ENCODE measurements around the gene KDM1A. TPM values are rescaled to one million over a fixed set of nuclear protein-coding genes. Genes with fewer than 3 reads are reported as not detected.
"Not testable (repeated sequence)": the region's sequence is repeated elsewhere in the genome, so short reads cannot be mapped to it uniquely, and the experiment has no call there.

KDM1A gene
- total RNA-seq (86.0 TPM), polyA plus RNA-seq (42.5 TPM)

DNA sequence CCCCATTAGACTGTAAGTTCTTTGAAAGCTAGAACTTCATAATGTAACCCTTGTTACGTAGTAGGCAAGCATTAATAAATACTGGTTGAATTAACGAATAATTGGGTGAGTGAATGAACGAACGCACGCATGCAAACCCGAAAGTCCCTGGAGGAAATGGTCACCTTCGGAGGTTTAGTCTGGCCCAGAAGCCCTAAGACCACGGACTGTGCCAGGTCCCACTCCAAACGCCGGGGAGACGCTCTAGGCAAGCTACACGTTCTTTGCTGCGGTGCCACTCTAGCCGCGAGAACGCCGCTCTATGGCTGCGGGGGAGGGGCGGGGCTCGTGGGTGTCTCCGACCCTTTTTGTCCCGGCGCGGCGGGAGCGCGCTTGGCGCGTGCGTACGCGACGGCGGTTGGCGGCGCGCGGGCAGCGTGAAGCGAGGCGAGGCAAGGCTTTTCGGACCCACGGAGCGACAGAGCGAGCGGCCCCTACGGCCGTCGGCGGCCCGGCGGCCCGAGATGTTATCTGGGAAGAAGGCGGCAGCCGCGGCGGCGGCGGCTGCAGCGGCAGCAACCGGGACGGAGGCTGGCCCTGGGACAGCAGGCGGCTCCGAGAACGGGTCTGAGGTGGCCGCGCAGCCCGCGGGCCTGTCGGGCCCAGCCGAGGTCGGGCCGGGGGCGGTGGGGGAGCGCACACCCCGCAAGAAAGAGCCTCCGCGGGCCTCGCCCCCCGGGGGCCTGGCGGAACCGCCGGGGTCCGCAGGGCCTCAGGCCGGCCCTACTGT is at the start of gene KDM1A:
Gene KDM1A, plus strand, starts transcription at position 375 of the 769 bp plus-strand sequence. Its CDS starts 129 bp downstream, at position 504.
- H3K36me3 ChIP-seq (ENCODE audit: insufficient read depth) = no peaks in the 10 kb centered on the region
- H3K27ac ChIP-seq (ENCODE audit: low read depth) = peak within 1 kb of the TSS; percentile 90
- no peaks in the 10 kb centered on the region for H3K4me1 ChIP-seq (ENCODE audit: insufficient read depth)
- peak; percentile 97 for DNase-seq (ENCODE audit: extremely low spot score)
- under 1% methylated on average over 85 of the region's 85 CpGs for WGBS
- peak within 1 kb of the TSS; percentile 95 for H3K4me3 ChIP-seq (ENCODE audit: low read depth, low read length)

DNA sequence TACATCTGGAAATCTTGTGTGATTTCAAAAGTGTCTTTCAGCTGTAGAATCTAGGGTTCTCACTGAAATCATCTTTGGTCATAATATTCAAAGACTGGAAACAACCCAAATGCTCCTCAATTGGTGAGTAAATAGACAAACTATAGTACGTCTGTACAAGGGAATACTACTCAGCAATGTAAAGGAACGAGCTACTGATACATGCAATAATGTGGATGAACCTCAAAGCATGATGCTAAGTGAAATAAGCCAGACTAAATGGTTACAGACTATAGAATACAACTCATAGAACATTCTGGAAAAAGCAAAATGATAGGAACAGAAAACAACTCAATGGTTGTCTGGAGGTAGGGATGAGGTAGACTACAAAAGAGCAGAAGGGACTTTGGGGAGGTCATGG is 49.2 kb upstream of the KDM1A start:
- Histone ChIP-seq H3K4me3 (ENCODE audit: low read depth, low read length) (no peak overlapping the region), H3K4me1 (ENCODE audit: insufficient read depth) (no peaks in the 10 kb centered on the region), H3K36me3 (ENCODE audit: insufficient read depth) (no peaks in the 10 kb centered on the region), H3K27ac (ENCODE audit: low read depth) (no peak overlapping the region)
- WGBS = 85% methylated on average over 2 of the region's 2 CpGs
- no peak for DNase-seq (ENCODE audit: extremely low spot score)

DNA sequence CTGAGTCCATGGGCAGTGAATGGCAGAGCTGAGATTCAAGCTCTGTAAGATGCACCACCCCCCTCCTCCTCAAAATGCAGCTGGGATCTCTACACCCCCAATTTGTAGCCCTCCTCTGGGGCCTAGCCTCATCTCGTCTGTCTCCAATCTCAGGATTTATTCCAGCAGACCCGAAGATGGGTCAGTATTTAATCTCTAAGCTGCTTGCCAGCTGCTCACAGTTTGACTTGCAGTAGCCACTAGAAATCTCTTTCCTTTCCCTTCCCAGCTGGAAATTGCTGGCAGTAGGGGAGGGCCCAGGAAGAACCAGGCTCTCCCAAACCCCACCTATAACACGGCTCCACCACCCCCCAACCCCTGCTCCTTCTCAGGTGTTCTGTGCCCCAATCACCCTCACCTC is 48.1 kb upstream of the KDM1A start:
- WGBS = 39% methylated on average over 3 of the region's 3 CpGs
- H3K36me3 ChIP-seq (ENCODE audit: insufficient read depth) = no peaks in the 10 kb centered on the region
- DNase-seq (ENCODE audit: extremely low spot score) = no peak
- H3K27ac ChIP-seq (ENCODE audit: low read depth) = no peak overlapping the region
- no peak overlapping the region for H3K4me3 ChIP-seq (ENCODE audit: low read depth, low read length)
- no peaks in the 10 kb centered on the region for H3K4me1 ChIP-seq (ENCODE audit: insufficient read depth)

DNA sequence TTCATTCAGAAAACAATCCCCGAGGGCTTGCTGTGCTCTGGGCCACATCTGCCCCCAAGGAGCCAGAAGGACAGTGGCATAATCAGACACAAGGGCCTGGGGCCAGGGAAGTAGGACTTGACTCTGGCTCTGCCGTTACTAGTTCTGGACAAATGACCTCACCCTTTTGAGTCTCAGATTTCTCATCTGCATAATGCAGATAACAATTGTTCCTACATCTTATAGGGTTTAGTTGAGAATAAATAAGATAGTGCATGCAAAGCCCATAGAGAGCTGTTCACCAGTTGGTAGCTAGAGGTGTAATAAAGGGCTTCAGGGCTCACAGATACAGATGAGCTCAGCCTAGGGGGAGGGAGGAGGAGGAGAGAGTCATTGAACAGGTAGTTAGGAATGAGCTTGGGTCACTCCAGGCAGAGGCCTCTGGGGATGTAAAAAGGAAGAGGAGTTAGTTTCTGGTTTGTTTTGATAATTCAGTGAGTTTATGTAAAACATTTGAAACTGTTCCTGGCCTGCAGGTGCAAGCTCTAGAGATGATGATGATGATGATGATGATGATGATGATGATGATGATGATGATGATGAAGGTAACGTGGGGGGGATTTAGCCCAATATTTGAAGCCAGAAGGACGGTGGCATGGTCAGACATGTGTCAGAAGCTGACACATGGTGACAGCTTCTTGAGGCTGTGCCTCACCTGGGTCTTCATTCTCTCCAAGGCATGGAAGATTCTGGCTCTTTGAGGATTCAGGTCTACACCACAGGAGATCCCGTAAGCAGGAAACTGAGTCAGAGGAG is 47.5 kb upstream of the KDM1A start:
- no peak for DNase-seq (ENCODE audit: extremely low spot score)
- H3K4me3 ChIP-seq (ENCODE audit: low read depth, low read length) = no peak overlapping the region
- WGBS = 71% methylated on average over 5 of the region's 5 CpGs
- H3K36me3 ChIP-seq (ENCODE audit: insufficient read depth) = no peaks in the 10 kb centered on the region
- H3K27ac ChIP-seq (ENCODE audit: low read depth) = no peak overlapping the region
- no peaks in the 10 kb centered on the region for H3K4me1 ChIP-seq (ENCODE audit: insufficient read depth)

DNA sequence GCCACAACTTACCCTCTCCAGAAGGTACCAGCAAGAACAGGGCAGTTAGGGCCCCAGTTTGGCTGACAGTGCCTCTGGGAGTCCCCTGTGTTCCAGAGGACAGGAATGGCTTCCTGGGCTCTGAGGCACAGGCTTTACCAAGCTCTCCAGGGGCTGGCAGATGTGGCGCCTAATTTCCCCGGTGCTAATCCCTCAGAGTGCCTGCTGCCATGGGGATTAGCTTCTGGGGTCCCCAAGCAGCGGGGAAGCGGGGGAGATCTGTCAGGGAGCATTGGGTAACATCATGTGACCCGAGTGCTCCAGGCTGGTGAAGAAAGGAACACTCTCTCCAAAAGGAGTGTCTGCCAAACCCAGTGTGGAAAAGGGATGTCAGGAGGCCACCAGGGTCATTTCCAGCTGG is 46.5 kb upstream of the KDM1A start, which contains the start of gene LACTBL1:
Gene LACTBL1, minus strand, starts transcription at position 107 of the 400 bp plus-strand sequence. CDS start 550 bp downstream, outside the sequence.
- Histone ChIP-seq H3K4me1 (ENCODE audit: insufficient read depth) (no peaks in the 10 kb centered on the region), H3K36me3 (ENCODE audit: insufficient read depth) (no peaks in the 10 kb centered on the region), H3K4me3 (ENCODE audit: low read depth, low read length) (no peak within 1 kb of the TSS), H3K27ac (ENCODE audit: low read depth) (no peak within 1 kb of the TSS)
- WGBS = 69% methylated on average over 5 of the region's 5 CpGs
- no peak for DNase-seq (ENCODE audit: extremely low spot score)

DNA sequence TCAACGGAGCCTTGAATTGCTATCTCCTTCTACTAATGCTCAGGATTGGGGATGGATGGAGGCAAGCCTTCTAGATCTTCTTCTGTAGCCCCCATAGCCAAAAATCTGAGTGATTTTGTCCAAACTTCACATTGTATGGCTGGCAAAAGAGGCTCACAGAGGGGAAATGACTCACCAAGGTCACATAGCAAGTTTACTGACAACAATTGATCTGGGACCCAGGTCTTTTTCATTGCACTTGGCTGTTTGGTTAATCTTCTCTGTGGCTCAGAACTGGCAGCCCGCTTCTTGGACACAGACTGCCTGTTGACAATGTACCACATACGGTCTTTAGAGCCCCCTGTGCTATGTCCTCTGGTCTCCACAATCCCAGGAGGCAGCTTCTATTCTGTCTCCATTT is 43.6 kb upstream of the KDM1A start:
- Histone ChIP-seq H3K4me3 (ENCODE audit: low read depth, low read length) (no peak overlapping the region), H3K36me3 (ENCODE audit: insufficient read depth) (no peaks in the 10 kb centered on the region), H3K4me1 (ENCODE audit: insufficient read depth) (no peaks in the 10 kb centered on the region), H3K27ac (ENCODE audit: low read depth) (no peak overlapping the region)
- DNase-seq (ENCODE audit: extremely low spot score) = no peak
- 74% methylated on average over 3 of the region's 3 CpGs for WGBS

DNA sequence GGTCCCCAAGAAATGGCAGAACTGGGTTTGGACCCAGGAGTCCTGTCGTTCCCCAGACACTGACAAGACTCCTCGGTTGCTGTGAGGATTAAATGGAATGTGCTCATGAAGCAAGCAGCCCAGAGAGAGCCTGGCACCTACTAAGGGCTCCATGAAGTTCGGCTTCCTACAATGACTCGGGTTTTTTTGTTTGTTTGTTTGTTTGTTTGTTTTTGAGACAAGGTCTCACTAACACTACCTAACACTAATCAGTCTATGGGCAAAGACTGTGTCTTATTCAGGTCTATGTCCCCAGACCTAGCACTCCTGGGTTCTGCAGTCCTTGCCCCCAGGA is 43.2 kb upstream of the KDM1A start:
- H3K4me1 ChIP-seq (ENCODE audit: insufficient read depth) = no peaks in the 10 kb centered on the region
- no peaks in the 10 kb centered on the region for H3K36me3 ChIP-seq (ENCODE audit: insufficient read depth)
- WGBS = 67% methylated on average over 4 of the region's 4 CpGs
- no peak overlapping the region for H3K4me3 ChIP-seq (ENCODE audit: low read depth, low read length)
- H3K27ac ChIP-seq (ENCODE audit: low read depth) = no peak overlapping the region
- no peak for DNase-seq (ENCODE audit: extremely low spot score)

DNA sequence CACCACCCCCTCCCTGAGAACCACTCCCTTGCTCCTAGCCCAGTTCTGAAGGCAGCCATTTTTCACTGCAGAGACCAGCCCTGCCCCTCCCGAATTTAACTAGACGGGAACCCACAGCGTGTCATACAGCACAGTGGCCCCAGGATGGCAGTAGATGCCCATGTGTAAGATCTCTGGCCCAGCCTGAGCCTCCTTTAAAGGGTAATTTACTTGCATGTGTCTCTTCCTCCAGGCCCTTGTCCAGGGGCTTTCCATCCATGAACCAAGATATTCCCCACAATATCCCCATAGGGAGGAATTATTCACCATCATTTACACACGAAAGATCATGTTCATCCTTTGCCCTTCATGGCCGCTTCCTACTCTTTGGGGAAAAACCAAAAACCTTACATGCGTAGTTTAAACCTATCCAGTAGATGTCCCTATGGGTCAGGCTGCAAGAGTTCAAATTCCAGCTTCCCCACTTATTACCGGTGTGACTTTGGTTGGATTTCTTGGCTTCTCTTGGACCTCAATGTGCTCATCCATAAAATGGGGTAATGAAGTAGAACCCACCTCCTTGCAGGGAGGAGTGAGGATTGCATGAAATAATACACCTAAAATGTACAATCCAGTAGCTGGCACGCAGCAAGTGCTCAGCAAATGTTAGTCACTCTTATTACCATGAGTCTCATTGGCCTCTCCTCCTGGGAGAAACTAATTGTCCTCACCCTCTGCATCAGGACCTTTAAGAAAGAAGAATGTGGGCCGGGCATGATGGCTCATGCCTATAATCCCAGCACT is 42.6 kb upstream of the KDM1A start:
- DNase-seq (ENCODE audit: extremely low spot score) = no peak
- H3K4me3 ChIP-seq (ENCODE audit: low read depth, low read length) = no peak overlapping the region
- no peaks in the 10 kb centered on the region for H3K4me1 ChIP-seq (ENCODE audit: insufficient read depth)
- no peaks in the 10 kb centered on the region for H3K36me3 ChIP-seq (ENCODE audit: insufficient read depth)
- WGBS = 39% methylated on average over 9 of the region's 9 CpGs
- H3K27ac ChIP-seq (ENCODE audit: low read depth) = no peak overlapping the region

DNA sequence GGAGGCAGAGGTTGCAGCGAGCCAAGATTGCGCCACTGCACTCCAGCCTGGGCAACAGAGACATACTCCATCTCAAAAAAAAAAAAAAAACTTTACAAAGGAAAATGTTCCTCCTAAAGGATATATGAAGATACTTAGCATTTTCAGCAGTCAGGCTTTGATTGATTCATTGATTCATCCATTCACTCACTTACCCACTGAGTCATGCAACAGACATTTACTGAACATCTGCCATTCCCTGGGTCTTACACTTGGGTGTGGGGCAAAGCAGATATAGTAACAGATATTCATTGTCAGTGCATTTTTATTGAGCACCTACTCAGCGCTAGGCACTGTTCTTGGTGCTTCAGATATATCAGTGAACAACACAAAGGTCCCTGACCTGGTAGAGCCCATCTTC is 41.0 kb upstream of the KDM1A start:
- WGBS = 95% methylated on average over 3 of the region's 3 CpGs
- Histone ChIP-seq H3K27ac (ENCODE audit: low read depth) (no peak overlapping the region), H3K4me1 (ENCODE audit: insufficient read depth) (no peaks in the 10 kb centered on the region), H3K36me3 (ENCODE audit: insufficient read depth) (no peaks in the 10 kb centered on the region), H3K4me3 (ENCODE audit: low read depth, low read length) (no peak overlapping the region)
- no peak for DNase-seq (ENCODE audit: extremely low spot score)

DNA sequence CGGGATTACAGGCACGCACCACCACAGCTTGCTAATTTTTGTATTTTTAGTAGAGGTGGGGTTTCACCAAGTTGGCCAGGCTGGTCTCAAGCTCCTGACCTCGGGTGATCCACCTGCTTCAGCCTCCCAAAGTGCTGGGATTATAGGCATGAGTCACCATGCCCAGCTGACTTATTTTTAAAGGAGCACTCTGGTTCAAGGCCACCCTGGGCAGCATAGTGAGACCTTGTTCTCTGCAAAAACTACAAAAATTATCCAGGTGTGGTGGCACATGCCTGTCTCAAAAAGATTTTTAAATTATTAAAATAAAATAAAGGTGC is 38.8 kb upstream of the KDM1A start:
- WGBS = 76% methylated on average over 3 of the region's 3 CpGs
- H3K4me3 ChIP-seq (ENCODE audit: low read depth, low read length); H3K27ac ChIP-seq (ENCODE audit: low read depth); H3K36me3 ChIP-seq (ENCODE audit: insufficient read depth); DNase-seq (ENCODE audit: extremely low spot score); H3K4me1 ChIP-seq (ENCODE audit: insufficient read depth): not testable (repeated sequence)

DNA sequence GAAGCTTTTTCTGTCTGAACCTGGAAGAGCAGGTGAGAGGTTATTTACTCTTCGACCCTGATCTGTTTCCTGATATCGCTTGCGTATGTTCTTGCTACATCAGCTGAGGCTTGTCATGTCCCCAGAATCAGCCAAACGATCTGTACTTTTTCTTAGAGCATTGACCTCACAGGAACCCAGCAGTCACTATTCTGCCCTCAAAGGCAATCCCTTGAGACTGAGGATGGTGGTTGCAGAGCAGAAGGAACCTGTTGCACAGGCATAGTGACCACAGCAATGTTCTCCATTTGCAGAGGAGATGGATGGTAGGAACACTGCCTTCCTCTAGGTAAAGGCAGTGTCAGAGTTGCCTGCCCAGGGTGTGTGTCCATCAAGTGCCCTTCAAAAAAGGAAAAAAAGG is 35.3 kb upstream of the KDM1A start:
- H3K36me3 ChIP-seq (ENCODE audit: insufficient read depth) = no peaks in the 10 kb centered on the region
- 74% methylated on average over 4 of the region's 4 CpGs for WGBS
- no peak for DNase-seq (ENCODE audit: extremely low spot score)

DNA sequence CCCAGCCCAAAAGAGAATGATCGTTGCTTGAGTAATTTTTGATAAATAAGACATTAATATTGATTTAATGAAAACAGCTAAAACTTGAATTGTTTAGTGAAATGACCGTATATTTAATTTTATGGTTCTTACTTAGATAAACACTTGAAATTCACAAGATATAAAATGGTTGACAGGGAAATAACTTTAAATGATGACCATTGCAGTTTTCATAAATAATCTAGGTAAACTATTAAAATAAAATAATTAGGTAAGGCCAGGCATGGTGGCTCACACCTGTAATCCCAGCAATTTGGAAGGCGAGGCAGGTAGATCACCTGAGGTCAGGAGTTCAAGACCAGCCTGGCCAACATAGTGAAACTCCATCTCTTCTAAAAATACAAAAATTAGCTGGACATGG is 26.9 kb upstream of the KDM1A start:
- 79% methylated on average over 3 of the region's 3 CpGs for WGBS
- not testable (repeated sequence) for DNase-seq (ENCODE audit: extremely low spot score); H3K27ac ChIP-seq (ENCODE audit: low read depth); H3K4me1 ChIP-seq (ENCODE audit: insufficient read depth); H3K36me3 ChIP-seq (ENCODE audit: insufficient read depth); H3K4me3 ChIP-seq (ENCODE audit: low read depth, low read length)

More for the DNA sequence above, 35.3 kb upstream of the KDM1A start:
- H3K4me3 ChIP-seq (ENCODE audit: low read depth, low read length) = no peak overlapping the region
- no peaks in the 10 kb centered on the region for H3K4me1 ChIP-seq (ENCODE audit: insufficient read depth)
- H3K27ac ChIP-seq (ENCODE audit: low read depth) = no peak overlapping the region

DNA sequence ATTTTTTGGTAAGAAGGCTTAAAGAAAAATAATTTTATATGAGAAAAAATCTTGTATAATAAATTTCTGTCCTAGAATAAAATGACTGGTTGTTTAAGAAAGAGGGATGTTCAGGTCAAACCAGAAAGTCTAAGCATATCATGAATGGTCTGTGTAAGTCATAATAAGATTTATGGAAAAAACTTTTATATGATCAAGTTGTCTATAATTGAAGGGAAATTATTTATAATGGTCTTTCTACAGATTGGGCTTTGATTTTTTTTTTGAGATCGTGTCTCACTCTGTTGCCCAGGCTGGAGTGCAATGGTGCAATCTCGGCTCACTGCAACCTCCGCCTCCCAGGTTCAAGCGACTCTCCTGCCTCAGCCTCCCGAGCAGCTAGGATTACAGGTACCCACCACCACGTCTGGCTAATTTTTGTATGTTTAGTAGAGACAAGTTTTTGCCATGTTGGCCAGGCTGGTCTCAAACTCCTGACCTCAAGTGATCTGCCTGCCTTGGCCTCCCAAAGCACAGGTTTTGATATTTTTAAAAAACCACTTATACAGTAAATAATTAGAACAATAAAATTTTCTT is 26.0 kb upstream of the KDM1A start:
- H3K4me3 ChIP-seq (ENCODE audit: low read depth, low read length); DNase-seq (ENCODE audit: extremely low spot score); H3K4me1 ChIP-seq (ENCODE audit: insufficient read depth); H3K27ac ChIP-seq (ENCODE audit: low read depth); H3K36me3 ChIP-seq (ENCODE audit: insufficient read depth): not testable (repeated sequence)
- 83% methylated on average over 6 of the region's 6 CpGs for WGBS
